ENCODE results near the gene MCU. TPM values are rescaled to one million over a fixed set of nuclear protein-coding genes. Genes with fewer than 3 reads are reported as not detected.
"Not testable (repeated sequence)": the region's sequence is repeated elsewhere in the genome, so short reads cannot be mapped to it uniquely, and the experiment has no call there.

MCU gene
- total RNA-seq, 1 experiment from 2014 or later = 70.2 TPM

DNA sequence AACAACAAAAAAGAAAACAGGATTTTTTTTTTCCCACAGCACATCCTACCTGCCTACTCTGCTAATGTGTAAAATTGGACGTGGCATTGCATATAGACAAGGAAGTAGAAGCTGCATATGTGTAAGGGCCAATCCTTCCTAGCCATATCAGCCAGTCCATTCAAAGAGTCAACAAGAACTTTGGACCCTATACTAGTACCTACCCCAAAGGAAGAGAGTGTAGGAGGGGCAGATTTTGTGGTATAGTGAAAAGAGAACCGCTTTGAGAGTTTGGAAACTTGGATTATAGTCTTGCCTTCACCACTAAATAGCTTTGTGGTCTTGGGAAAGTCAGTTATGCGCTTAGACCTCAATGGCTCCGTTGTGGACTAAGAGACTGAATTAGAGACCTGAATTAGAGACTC lies 12.1 kb upstream of the MCU start:
- Mint-ChIP-seq H3K4me3 (ENCODE audit: low read depth, unreplicated experiment) (no peak overlapping the region), H3K27me3 (ENCODE audit: unreplicated experiment) (no peaks in the 10 kb centered on the region), H3K27ac (ENCODE audit: unreplicated experiment) (no peak overlapping the region), H3K36me3 (ENCODE audit: insufficient read depth, unreplicated experiment) (peaks cover 16% of the 10 kb centered on the region), H3K9me3 (ENCODE audit: low read depth, unreplicated experiment) (no peaks in the 10 kb centered on the region), H3K4me1 (ENCODE audit: low read depth, unreplicated experiment) (peaks cover 43% of the 10 kb centered on the region)
- intact Hi-C loops (cut with micrococcal nuclease; ENCODE audit: unreplicated experiment) = no loop called here
- CTCF ChIA-PET = interaction anchor here (0.7 to 1.2 kb wide), 2 partner anchors 8 to 10 kb away, joined by 3 to 12 read pairs; no protein-coding TSS in a partner anchor
- BruUV-seq (replicated peaks) = no TSS peak
- DNase-seq = no peak
- TF ChIP-seq, protein P1, sequence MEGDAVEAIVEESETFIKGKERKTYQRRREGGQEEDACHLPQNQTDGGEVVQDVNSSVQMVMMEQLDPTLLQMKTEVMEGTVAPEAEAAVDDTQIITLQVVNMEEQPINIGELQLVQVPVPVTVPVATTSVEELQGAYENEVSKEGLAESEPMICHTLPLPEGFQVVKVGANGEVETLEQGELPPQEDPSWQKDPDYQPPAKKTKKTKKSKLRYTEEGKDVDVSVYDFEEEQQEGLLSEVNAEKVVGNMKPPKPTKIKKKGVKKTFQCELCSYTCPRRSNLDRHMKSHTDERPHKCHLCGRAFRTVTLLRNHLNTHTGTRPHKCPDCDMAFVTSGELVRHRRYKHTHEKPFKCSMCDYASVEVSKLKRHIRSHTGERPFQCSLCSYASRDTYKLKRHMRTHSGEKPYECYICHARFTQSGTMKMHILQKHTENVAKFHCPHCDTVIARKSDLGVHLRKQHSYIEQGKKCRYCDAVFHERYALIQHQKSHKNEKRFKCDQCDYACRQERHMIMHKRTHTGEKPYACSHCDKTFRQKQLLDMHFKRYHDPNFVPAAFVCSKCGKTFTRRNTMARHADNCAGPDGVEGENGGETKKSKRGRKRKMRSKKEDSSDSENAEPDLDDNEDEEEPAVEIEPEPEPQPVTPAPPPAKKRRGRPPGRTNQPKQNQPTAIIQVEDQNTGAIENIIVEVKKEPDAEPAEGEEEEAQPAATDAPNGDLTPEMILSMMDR (IDR thresholded peaks at IDR 0.05; ENCODE audit: unreplicated experiment) = no peak

DNA sequence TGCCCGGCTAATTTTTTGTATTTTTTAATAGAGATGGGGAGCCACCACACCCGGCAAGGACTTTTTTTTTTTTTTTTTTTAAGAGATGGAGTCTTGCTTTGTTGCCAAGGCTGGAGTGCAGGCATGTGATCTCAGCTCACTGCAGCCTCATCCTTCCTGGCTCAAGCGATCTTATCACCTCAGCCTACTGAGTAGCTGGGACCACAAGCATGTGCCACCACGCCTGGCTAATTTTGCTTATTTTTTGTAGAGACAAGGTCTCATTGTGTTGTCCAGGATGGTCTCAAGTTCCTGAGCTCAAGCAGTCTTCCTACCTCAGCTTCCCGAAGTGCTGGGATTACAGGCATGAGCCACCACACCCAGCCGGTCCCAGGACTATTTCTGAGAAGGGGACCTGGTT lies 9.3 kb upstream of the MCU start:
- H3K27ac Mint-ChIP-seq (ENCODE audit: unreplicated experiment) = no peak overlapping the region
- peaks cover 15% of the 10 kb centered on the region for H3K36me3 Mint-ChIP-seq (ENCODE audit: insufficient read depth, unreplicated experiment)
- H3K4me1 Mint-ChIP-seq (ENCODE audit: low read depth, unreplicated experiment) = peaks cover 59% of the 10 kb centered on the region
- intact Hi-C loops (cut with micrococcal nuclease; ENCODE audit: unreplicated experiment) = no loop called here
- CTCF ChIA-PET = interaction anchor here (0.7 to 2.6 kb wide), 8 partner anchors 10 to 151 kb away, joined by 3 to 11 read pairs (median 5); partner anchors contain the start of gene MICU1
- no peak overlapping the region for H3K4me3 Mint-ChIP-seq (ENCODE audit: low read depth, unreplicated experiment)
- BruUV-seq (replicated peaks) = no TSS peak
- TF ChIP-seq, protein P1 (IDR thresholded peaks at IDR 0.05; ENCODE audit: unreplicated experiment) = no peak
- peak; percentile 36 for DNase-seq
- H3K9me3 Mint-ChIP-seq (ENCODE audit: low read depth, unreplicated experiment) = no peaks in the 10 kb centered on the region
- no peaks in the 10 kb centered on the region for H3K27me3 Mint-ChIP-seq (ENCODE audit: unreplicated experiment)

DNA sequence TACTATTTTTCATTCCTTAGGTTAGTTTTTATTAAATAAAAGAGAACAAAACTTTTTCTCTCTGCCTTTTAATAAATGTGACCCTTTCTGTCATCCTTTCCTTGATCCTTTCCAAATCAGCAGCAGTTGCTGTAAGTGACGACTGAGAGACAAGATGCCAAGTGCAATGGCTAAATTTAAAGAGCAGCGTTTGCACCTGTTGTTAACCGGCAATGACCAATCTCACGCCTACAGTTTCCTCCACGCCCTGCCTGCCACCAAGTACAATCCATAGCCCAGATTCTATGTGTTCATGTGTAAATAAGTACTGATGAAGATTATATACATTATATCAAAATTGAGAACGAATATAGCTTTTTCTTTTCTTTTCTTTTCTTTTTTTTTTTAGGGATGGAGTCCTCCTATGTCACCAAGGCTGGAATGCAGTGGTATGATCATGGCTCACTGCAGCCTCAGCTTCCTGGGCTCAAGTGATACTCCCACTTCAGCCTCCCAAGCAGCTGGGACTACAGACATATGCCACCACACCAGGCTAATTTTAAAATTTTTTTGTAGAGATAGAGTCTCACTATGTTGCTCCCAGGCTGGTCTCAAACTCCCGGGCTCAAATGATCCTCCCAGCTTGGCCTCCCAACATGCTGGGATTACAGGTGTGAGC lies 6.5 kb upstream of the MCU start:
- Mint-ChIP-seq H3K27ac (ENCODE audit: unreplicated experiment) (peak overlapping the region; percentile 77), H3K4me3 (ENCODE audit: low read depth, unreplicated experiment) (no peak overlapping the region), H3K4me1 (ENCODE audit: low read depth, unreplicated experiment) (peaks cover 56% of the 10 kb centered on the region), H3K36me3 (ENCODE audit: insufficient read depth, unreplicated experiment) (peaks cover 18% of the 10 kb centered on the region), H3K27me3 (ENCODE audit: unreplicated experiment) (no peaks in the 10 kb centered on the region), H3K9me3 (ENCODE audit: low read depth, unreplicated experiment) (no peaks in the 10 kb centered on the region)
- TF ChIP-seq, protein P1 (IDR thresholded peaks at IDR 0.05; ENCODE audit: unreplicated experiment) = no peak
- BruUV-seq (replicated peaks) = no TSS peak
- CTCF ChIA-PET = interaction anchor here (0.6 to 1.6 kb wide), 3 partner anchors 8 to 60 kb away, joined by 3 to 13 read pairs (median 4); no protein-coding TSS in a partner anchor
- DNase-seq = no peak
- intact Hi-C loops (cut with micrococcal nuclease; ENCODE audit: unreplicated experiment) = no loop called here

DNA sequence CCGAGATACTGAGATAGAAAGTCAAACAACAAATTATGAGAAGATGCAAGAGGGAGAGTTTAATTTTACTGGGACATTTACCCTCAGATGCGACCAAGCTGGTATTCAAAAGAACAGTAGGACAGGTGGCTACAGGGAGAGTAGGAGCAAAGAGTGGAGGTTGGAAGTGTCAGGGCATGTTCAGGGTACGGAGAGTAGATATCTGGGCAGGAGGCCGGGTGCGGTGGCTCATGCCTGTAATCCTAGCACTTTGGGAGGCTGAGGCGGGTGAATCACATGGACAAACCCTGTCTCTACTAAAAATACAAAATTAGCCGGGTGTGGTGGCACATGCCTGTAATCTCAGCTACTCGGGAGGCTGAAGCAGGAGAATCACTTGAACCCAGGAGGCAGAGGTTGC lies 5.5 kb upstream of the MCU start:
- H3K27ac Mint-ChIP-seq (ENCODE audit: unreplicated experiment) = peak overlapping the region; percentile 77
- CTCF ChIA-PET = interaction anchor here (0.7 kb wide), 1 partner anchor 358 kb away, joined by 3 read pairs; no protein-coding TSS in a partner anchor
- H3K4me1 Mint-ChIP-seq (ENCODE audit: low read depth, unreplicated experiment) = peaks cover 57% of the 10 kb centered on the region
- BruUV-seq (replicated peaks); DNase-seq; intact Hi-C loops (cut with micrococcal nuclease; ENCODE audit: unreplicated experiment); H3K9me3 Mint-ChIP-seq (ENCODE audit: low read depth, unreplicated experiment); H3K27me3 Mint-ChIP-seq (ENCODE audit: unreplicated experiment): not testable (repeated sequence)
- H3K36me3 Mint-ChIP-seq (ENCODE audit: insufficient read depth, unreplicated experiment) = peaks cover 20% of the 10 kb centered on the region
- H3K4me3 Mint-ChIP-seq (ENCODE audit: low read depth, unreplicated experiment) = peak overlapping the region; percentile 1

DNA sequence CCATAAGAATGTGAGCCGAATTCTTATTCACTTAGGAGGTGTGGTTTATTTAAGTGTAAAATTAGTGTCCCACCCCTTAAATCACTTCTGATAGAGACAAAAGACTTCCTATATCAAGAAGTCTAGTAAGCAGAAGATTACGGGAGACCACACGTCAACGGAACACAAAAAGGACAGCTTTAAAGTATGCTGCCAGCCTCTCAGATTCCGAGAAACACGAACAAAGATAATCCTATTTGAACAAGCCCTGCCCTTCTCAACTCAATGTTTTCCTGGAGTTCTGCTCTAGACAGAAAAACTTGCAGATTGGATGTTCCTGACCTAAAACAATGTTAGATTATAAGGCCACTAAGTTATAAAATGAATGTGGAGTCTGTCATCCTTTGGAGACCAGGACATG lies 4.9 kb upstream of the MCU start:
- TF ChIP-seq, protein P1 (IDR thresholded peaks at IDR 0.05; ENCODE audit: unreplicated experiment) = no peak
- H3K9me3 Mint-ChIP-seq (ENCODE audit: low read depth, unreplicated experiment) = no peaks in the 10 kb centered on the region
- H3K27me3 Mint-ChIP-seq (ENCODE audit: unreplicated experiment) = no peaks in the 10 kb centered on the region
- peak; percentile 42 for DNase-seq
- no TSS peak for BruUV-seq (replicated peaks)
- peak overlapping the region; percentile 27 for H3K4me3 Mint-ChIP-seq (ENCODE audit: low read depth, unreplicated experiment)
- H3K27ac Mint-ChIP-seq (ENCODE audit: unreplicated experiment) = peak overlapping the region; percentile 77
- CTCF ChIA-PET = interaction anchor here (0.8 to 1.5 kb wide), 2 partner anchors 11 to 687 kb away, joined by 10 to 23 read pairs; no protein-coding TSS in a partner anchor
- peaks cover 57% of the 10 kb centered on the region for H3K4me1 Mint-ChIP-seq (ENCODE audit: low read depth, unreplicated experiment)
- intact Hi-C loops (cut with micrococcal nuclease; ENCODE audit: unreplicated experiment) = loop anchor here (1.0 kb wide), 1 partner anchor 49 kb away; no protein-coding TSS in a partner anchor
- peaks cover 26% of the 10 kb centered on the region for H3K36me3 Mint-ChIP-seq (ENCODE audit: insufficient read depth, unreplicated experiment)

Measured in Calu3 (cell line).